HepG2 (cell line): ENCODE measurements around the gene DLG5. TPM values are rescaled to one million over a fixed set of nuclear protein-coding genes. Genes with fewer than 3 reads are reported as not detected.

Source experiments
- ATAC-seq: fragments of 200-7000 bp; cut with Tn5 transposase; 3 replicates; pipeline ENCODE4 v1.9.1; 2020; ENCODE audit warnings: mild to moderate bottlenecking, moderate library complexity
- BruUV-seq: library from RNA; stranded (reverse); fragments of 400-500 nt; replicated peaks from 2 replicates; lab custom pipeline; 2021; lab: Mats Ljungman, UMichigan
- CTCF ChIA-PET: fragments of 300-600 bp; formaldehyde crosslinking; extraction: SDS; loops from one replicate; lab custom pipeline; 2021; ENCODE audit warnings: low total read pairs, inconsistent platforms, low intra/inter-chr PET ratio; lab: Yijun Ruan, JAX
- POLR2A ChIA-PET: fragments of 350-600 bp; sonication (Branson Sonifier 250); formaldehyde crosslinking; loops from one replicate; lab custom pipeline; 2020; ENCODE audit warnings: antibody characterized with exemption, inconsistent platforms; lab: Yijun Ruan, JAX
- DNase-seq: peaks from one replicate; pipeline ENCODE4 v3.0.0-alpha.2; 2015; ENCODE audit warnings: low spot score
- FAIRE-seq: peaks from 3 replicates; lab custom pipeline; 2011; peaks lifted over from hg19 to GRCh38; lab: Jason Lieb, UNC
- H2AFZ ChIP-seq: one replicate; pipeline ENCODE4 v1.6.1; 2011; ENCODE audit warnings: low read length, inconsistent platforms
- H3K27ac ChIP-seq: fragments of 300-600 bp; 3 replicates; pipeline ENCODE4 v1.8.0; 2011; ENCODE audit warnings: mixed run types, mild to moderate bottlenecking, mixed read lengths, low read length, inconsistent platforms; ENCODE audit not compliant: insufficient read depth; ENCODE audit errors: extremely low read length
- H3K27me3 ChIP-seq, 2 experiments: fragments of 200-600 bp in 1 of 2; 2 replicates in 1 of 2; 3 replicates in 1 of 2; pipeline versions ENCODE4 v1.6.0 to v1.8.0; 2011; ENCODE audit warnings: low read length in 2 of 2, mild to moderate bottlenecking in 2 of 2, moderate library complexity in 2 of 2, inconsistent platforms in 1 of 2; ENCODE audit not compliant: insufficient read depth in 2 of 2, control insufficient read depth in 1 of 2
- H3K36me3 ChIP-seq, 2 experiments: fragments of 200-600 bp in 1 of 2; replicated peaks in 1 of 2; 2 replicates in 1 of 2; 3 replicates in 1 of 2; pipeline versions ENCODE4 v1.5.1 to v1.8.0; 2011; ENCODE audit warnings: low read length in 2 of 2, inconsistent platforms in 1 of 2; ENCODE audit not compliant: insufficient read depth in 2 of 2, control insufficient read depth in 1 of 2
- H3K4me1 ChIP-seq: 2 replicates; pipeline ENCODE4 v1.5.1; 2012; ENCODE audit warnings: low read length, inconsistent platforms; ENCODE audit not compliant: insufficient read depth
- H3K4me2 ChIP-seq: 2 replicates; pipeline ENCODE4 v1.6.0; 2011; ENCODE audit warnings: low read depth, low read length, inconsistent platforms
- H3K4me3 ChIP-seq, 3 experiments: fragments of 200-600 bp in 1 of 3; sonication (generic), shearing (Covaris generic) in 1 of 3; replicated peaks in 1 of 3; 2 replicates each; pipeline ENCODE4 v1.5.1; 2011 to 2016; ENCODE audit warnings: low read length in 3 of 3, inconsistent platforms in 2 of 3, low read depth in 2 of 3, mild to moderate bottlenecking in 2 of 3, control low read depth in 1 of 3, mixed read lengths in 1 of 3; ENCODE audit not compliant: insufficient read depth in 1 of 3
- H3K79me2 ChIP-seq: one replicate; pipeline ENCODE4 v1.6.1; 2011; ENCODE audit warnings: low read length, inconsistent platforms; ENCODE audit not compliant: insufficient read depth
- H3K9ac ChIP-seq: 2 replicates; pipeline ENCODE4 v1.6.0; 2011; ENCODE audit warnings: mild to moderate bottlenecking, low read depth, low read length, inconsistent platforms; ENCODE audit not compliant: insufficient read depth
- H3K9me3 ChIP-seq: 2 replicates; pipeline ENCODE4 v1.5.1; 2012; ENCODE audit warnings: mild to moderate bottlenecking, low read length
- H4K20me1 ChIP-seq: 2 replicates; pipeline ENCODE4 v1.6.0; 2011; ENCODE audit warnings: inconsistent platforms, mild to moderate bottlenecking, low read length, moderate library complexity; ENCODE audit not compliant: insufficient read depth
- AGO2 ChIP-seq: fragments of 200-400 bp; formaldehyde crosslinking; optimal IDR thresholded peaks from 2 replicates; pipeline ENCODE3; 2017; ENCODE audit warnings: mild to moderate bottlenecking, low read depth, low read length, moderate library complexity
- ELF4 ChIP-seq: sonication (generic); formaldehyde crosslinking; IDR thresholded peaks from 2 replicates; pipeline ENCODE4 v1.5.0; 2020; ENCODE audit warnings: missing genetic modification reagents, mild to moderate bottlenecking, moderate library complexity, borderline replicate concordance
- LRRFIP1 ChIP-seq: sonication (generic); formaldehyde crosslinking; conservative IDR thresholded peaks from 2 replicates; pipeline ENCODE4 v1.4.0; 2020; ENCODE audit warnings: missing genetic modification reagents
- PBX3 ChIP-seq: sonication (generic); formaldehyde crosslinking; IDR thresholded peaks from 2 replicates; pipeline ENCODE4 v1.8.1; 2023; ENCODE audit warnings: missing genetic modification reagents, inconsistent platforms, borderline replicate concordance
- RFX3 ChIP-seq: IDR thresholded peaks from 2 replicates; pipeline ENCODE4 v1.6.1; 2016; ENCODE audit warnings: missing biosample characterization, missing genetic modification reagents
- SETDB1 ChIP-seq: sonication (generic); formaldehyde crosslinking; IDR thresholded peaks from 2 replicates; pipeline ENCODE4 v1.5.1; 2020; ENCODE audit warnings: missing genetic modification reagents, mild to moderate bottlenecking, borderline replicate concordance
- ZNF326 ChIP-seq: sonication (generic); formaldehyde crosslinking; IDR thresholded peaks from 2 replicates; pipeline ENCODE4 v1.4.0; 2020; ENCODE audit warnings: missing genetic modification reagents, borderline replicate concordance
- ZNF788 ChIP-seq: sonication (generic); formaldehyde crosslinking; IDR thresholded peaks from 2 replicates; pipeline ENCODE4 v1.5.0; 2020; ENCODE audit warnings: mild to moderate bottlenecking, missing genetic modification reagents, borderline replicate concordance
- ZSCAN20 ChIP-seq: sonication (generic); formaldehyde crosslinking; IDR thresholded peaks from 2 replicates; pipeline ENCODE4 v1.4.0; 2020; ENCODE audit warnings: missing genetic modification reagents, mild to moderate bottlenecking, borderline replicate concordance
- WGBS: methylation state at CpG from one replicate; pipeline ENCODE4 v1.1.6; 2017; ENCODE audit warnings: low lambda C conversion rate; 5-methylcytosine and 5-hydroxymethylcytosine counted together
- in situ Hi-C: cut with HindIII; loops from 2 replicates; pipeline ENCODE4 v1.10.0; 2017; ENCODE audit warnings: low pct_unique_long_range_greater_than_20kb; ENCODE audit not compliant: extremely low pct_ligation_motif_present
- intact Hi-C: fragments of 100-400 bp; cut with micrococcal nuclease; formaldehyde crosslinking; loops from one replicate; pipeline ENCODE4 v1.10.0; 2022; ENCODE audit not compliant: unreplicated experiment
- polyA plus RNA-seq, 8 experiments: library from polyadenylated mRNA; depleted of rRNA in 3 of 8; stranded (reverse) in 7 of 8; unstranded in 1 of 8; fragments of >200 nt; fragmentation: Illumina TruSeq in 4 of 8; extraction: Trizol in 4 of 8; gene quantifications; 2 replicates each; pipeline versions ENCODE4 v1.2.1 to v1.2.3, GENCODE V29; 2011 to 2016; ENCODE audit warnings: low read depth in 4 of 8, missing spikeins in 1 of 8, mixed read lengths in 1 of 8; ENCODE audit not compliant: insufficient read depth in 1 of 8
- total RNA-seq, 5 experiments: library from RNA; depleted of rRNA; stranded (reverse); fragments of >200 nt; fragmentation: Illumina TruSeq; extraction: Trizol; gene quantifications; 2 replicates each; pipeline ENCODE4 v1.2.3, GENCODE V29; 2016; ENCODE audit warnings: low read depth in 1 of 5
- TF ChIP-seq, protein P1 (sequence below): sonication (generic); formaldehyde crosslinking; IDR thresholded peaks from 2 replicates; pipeline ENCODE4 v1.4.0; 2020; ENCODE audit warnings: missing genetic modification reagents

Gene DLG5
- total and polyA plus RNA-seq, 2 of the 13 experiments (the other 11 are each of a cell fraction or from before 2014, with no cell fraction given), result 15.5 to 18.2 TPM

- Histone ChIP-seq H3K4me1 (no peaks in the 10 kb centered on the region), H3K36me3 (peaks cover 37 to 71% of the 10 kb centered on the region in 2 experiments; a peak in 4 of 5 replicates), H3K27ac (no peak overlapping the region), H3K9ac (no peak overlapping the region), H3K4me3 (no peak overlapping the region), H3K79me2 (no peaks in the 10 kb centered on the region), H2AFZ (no peak overlapping the region), H4K20me1 (no peaks in the 10 kb centered on the region), H3K27me3 (no peaks in the 10 kb centered on the region), H3K4me2 (no peak overlapping the region), H3K9me3 (no peaks in the 10 kb centered on the region)
- no peak for ATAC-seq
- in situ Hi-C loops, result no loop called here
- no peak for DNase-seq
- FAIRE-seq, result no peak
- no TSS peak for BruUV-seq
- intact Hi-C loops, result no loop called here
- 96% methylated on average over 18 of the region's 23 CpGs for WGBS
- ChIA-PET POLR2A (no interaction called here), CTCF (no interaction called here)
- TF ChIP-seq LRRFIP1 (CRISPR knock-in tag) (no peak), ELF4 (CRISPR knock-in tag) (no peak), AGO2 (peak; percentile 44)
Measured at GRCh38 chr10:77794256-77795142, 132.1 kb downstream of the DLG5 start.

GRCh38 chr10:77793831-77794230 is 132.7 kb downstream of the DLG5 start:
- in situ Hi-C loops (no loop called here), intact Hi-C loops (no loop called here)
- Histone ChIP-seq H3K9ac (no peak overlapping the region), H3K36me3 (peaks cover 37 to 64% of the 10 kb centered on the region in 2 experiments; a peak in 4 of 5 replicates), H2AFZ (no peak overlapping the region), H3K4me1 (no peaks in the 10 kb centered on the region), H3K9me3 (no peaks in the 10 kb centered on the region), H3K79me2 (no peaks in the 10 kb centered on the region), H3K27me3 (no peaks in the 10 kb centered on the region), H3K4me2 (no peak overlapping the region), H3K4me3 (no peak overlapping the region), H3K27ac (no peak overlapping the region), H4K20me1 (no peaks in the 10 kb centered on the region)
- POLR2A ChIA-PET, result no interaction called here
- WGBS, result 91% methylated on average over 5 of the region's 7 CpGs
- no peak for ATAC-seq
- FAIRE-seq, result no peak
- no TSS peak for BruUV-seq
- CTCF ChIA-PET, result no interaction called here
- no peak for DNase-seq
- TF ChIP-seq PBX3 (CRISPR knock-in tag) (no peak), RFX3 (CRISPR knock-in tag) (no peak), ZNF788 (CRISPR knock-in tag) (no peak), ZSCAN20 (CRISPR knock-in tag) (no peak), SETDB1 (no peak), ZNF326 (CRISPR knock-in tag) (no peak)
- TF ChIP-seq, protein P1, sequence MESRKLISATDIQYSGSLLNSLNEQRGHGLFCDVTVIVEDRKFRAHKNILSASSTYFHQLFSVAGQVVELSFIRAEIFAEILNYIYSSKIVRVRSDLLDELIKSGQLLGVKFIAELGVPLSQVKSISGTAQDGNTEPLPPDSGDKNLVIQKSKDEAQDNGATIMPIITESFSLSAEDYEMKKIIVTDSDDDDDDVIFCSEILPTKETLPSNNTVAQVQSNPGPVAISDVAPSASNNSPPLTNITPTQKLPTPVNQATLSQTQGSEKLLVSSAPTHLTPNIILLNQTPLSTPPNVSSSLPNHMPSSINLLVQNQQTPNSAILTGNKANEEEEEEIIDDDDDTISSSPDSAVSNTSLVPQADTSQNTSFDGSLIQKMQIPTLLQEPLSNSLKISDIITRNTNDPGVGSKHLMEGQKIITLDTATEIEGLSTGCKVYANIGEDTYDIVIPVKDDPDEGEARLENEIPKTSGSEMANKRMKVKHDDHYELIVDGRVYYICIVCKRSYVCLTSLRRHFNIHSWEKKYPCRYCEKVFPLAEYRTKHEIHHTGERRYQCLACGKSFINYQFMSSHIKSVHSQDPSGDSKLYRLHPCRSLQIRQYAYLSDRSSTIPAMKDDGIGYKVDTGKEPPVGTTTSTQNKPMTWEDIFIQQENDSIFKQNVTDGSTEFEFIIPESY (CRISPR knock-in tag), result no peak
